SK-N-SH treated with all-trans-retinoic acid at 6 μM for 48 hours (cell line): ENCODE measurements around the gene ZFAND3.
A peak's percentile ranks its signal among the peaks of the same experiment; 100 is the strongest.

Source experiments
- ATAC-seq: fragments of 200-7000 bp; cut with Tn5 transposase; 3 replicates; pipeline ENCODE4 v1.9.1; 2020; ENCODE audit warnings: mild to moderate bottlenecking, moderate library complexity
- ARNTL ChIP-seq: fragments of 450-650 bp; formaldehyde crosslinking; IDR thresholded peaks from 2 replicates; pipeline ENCODE4 v1.5.0; 2020; ENCODE audit warnings: low read depth, mild to moderate bottlenecking, moderate library complexity, borderline replicate concordance
- BACH2 ChIP-seq: fragments of 250-450 bp; sonication (Bioruptor Pico); IDR thresholded peaks from 2 replicates; pipeline ENCODE4 v1.9.0; 2021; ENCODE audit warnings: mild to moderate bottlenecking, borderline replicate concordance
- CSDC2 ChIP-seq: fragments of 250-450 bp; sonication (Bioruptor Pico); IDR thresholded peaks from 2 replicates; pipeline ENCODE4 v1.5.0; 2020; ENCODE audit warnings: mild to moderate bottlenecking, moderate library complexity
- ESRRG ChIP-seq: fragments of 250-450 bp; sonication (Bioruptor Pico); IDR thresholded peaks from 2 replicates; pipeline ENCODE4 v1.6.1; 2021; ENCODE audit warnings: mild to moderate bottlenecking
- ISL1 ChIP-seq: fragments of 250-450 bp; sonication (Bioruptor Pico); IDR thresholded peaks from 2 replicates; pipeline ENCODE4 v2.1.2; 2022; ENCODE audit warnings: mild to moderate bottlenecking, moderate library complexity
- OSR1 ChIP-seq: fragments of 250-450 bp; sonication (Bioruptor Pico); IDR thresholded peaks from 2 replicates; pipeline ENCODE4 v1.8.0; 2022; ENCODE audit warnings: moderate library complexity, mild to moderate bottlenecking, inconsistent platforms
- PPARA ChIP-seq: fragments of 250-450 bp; sonication (Bioruptor Pico); IDR thresholded peaks from 2 replicates; pipeline ENCODE4 v1.5.0; 2020; ENCODE audit warnings: mild to moderate bottlenecking, borderline replicate concordance
- RARB ChIP-seq: fragments of 250-450 bp; sonication (Bioruptor Pico); IDR thresholded peaks from 2 replicates; pipeline ENCODE4 v1.8.0; 2021; ENCODE audit warnings: mild to moderate bottlenecking, moderate library complexity
- SNAI2 ChIP-seq: fragments of 250-450 bp; sonication (Bioruptor Pico); IDR thresholded peaks from 2 replicates; pipeline ENCODE4 v1.5.0; 2020; ENCODE audit warnings: mild to moderate bottlenecking, moderate library complexity
- TCF4 ChIP-seq: fragments of 250-450 bp; sonication (Bioruptor Pico); IDR thresholded peaks from 2 replicates; pipeline ENCODE4 v1.8.0; 2021; ENCODE audit warnings: mild to moderate bottlenecking, moderate library complexity, borderline replicate concordance
- TOX ChIP-seq: fragments of 250-450 bp; sonication (Bioruptor Pico); IDR thresholded peaks from 2 replicates; pipeline ENCODE4 v1.8.0; 2021; ENCODE audit warnings: mild to moderate bottlenecking, moderate library complexity, borderline replicate concordance
- ZC3H10 ChIP-seq: fragments of 250-450 bp; sonication (Bioruptor Pico); IDR thresholded peaks from 2 replicates; pipeline ENCODE4 v1.5.1; 2021; ENCODE audit warnings: mild to moderate bottlenecking, moderate library complexity
- ZFP3 ChIP-seq: fragments of 250-450 bp; sonication (Bioruptor Pico); IDR thresholded peaks from 2 replicates; pipeline ENCODE4 v1.5.0; 2020; ENCODE audit warnings: mild to moderate bottlenecking, moderate library complexity
- ZFP30 ChIP-seq: fragments of 450-650 bp; formaldehyde crosslinking; IDR thresholded peaks from 2 replicates; pipeline ENCODE4 v1.5.0; 2022; ENCODE audit warnings: mild to moderate bottlenecking, moderate library complexity
- ZNF565 ChIP-seq: fragments of 450-650 bp; formaldehyde crosslinking; conservative IDR thresholded peaks from 2 replicates; pipeline ENCODE4 v1.5.0; 2020; ENCODE audit warnings: low read depth, mild to moderate bottlenecking, moderate library complexity
- ZNF8 ChIP-seq: fragments of 450-650 bp; formaldehyde crosslinking; IDR thresholded peaks from 2 replicates; pipeline ENCODE4 v1.5.0; 2020; ENCODE audit warnings: mild to moderate bottlenecking, moderate library complexity
- TF ChIP-seq, protein P1 (sequence below): fragments of 250-450 bp; sonication (Bioruptor Pico); IDR thresholded peaks from 2 replicates; pipeline ENCODE4 v1.5.0; 2020; ENCODE audit warnings: mild to moderate bottlenecking, moderate library complexity
- TF ChIP-seq, protein P2 (sequence below): fragments of 250-450 bp; sonication (Bioruptor Pico); IDR thresholded peaks from 2 replicates; pipeline ENCODE4 v1.8.0; 2020; ENCODE audit warnings: mild to moderate bottlenecking, moderate library complexity, borderline replicate concordance
- TF ChIP-seq, protein P3 (sequence below): fragments of 250-450 bp; sonication (Bioruptor Pico); IDR thresholded peaks from 2 replicates; pipeline ENCODE4 v1.8.0; 2021; ENCODE audit warnings: low read depth, mild to moderate bottlenecking, moderate library complexity, borderline replicate concordance

The ZFAND3 gene

DNA sequence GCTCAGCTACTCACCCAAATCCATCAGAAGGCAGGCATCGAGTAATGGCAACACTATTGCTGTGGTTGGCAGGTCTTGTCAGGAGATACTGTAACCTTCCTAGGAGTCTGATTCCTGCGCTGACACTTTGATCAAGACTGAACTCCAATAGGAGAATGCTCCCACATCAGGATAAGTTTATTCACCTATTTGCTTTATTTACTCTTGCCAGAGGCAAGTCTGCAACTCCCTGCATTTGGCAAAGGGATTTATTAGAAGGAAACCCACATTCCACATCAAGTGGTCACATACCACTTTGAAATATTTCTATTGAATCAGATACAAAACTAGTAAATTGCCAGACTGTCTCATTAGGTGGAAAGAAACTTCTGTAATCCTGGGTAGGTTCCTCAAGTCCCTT, 43.5 kb downstream of the ZFAND3 start (continued):
- TF ChIP-seq, protein P1, sequence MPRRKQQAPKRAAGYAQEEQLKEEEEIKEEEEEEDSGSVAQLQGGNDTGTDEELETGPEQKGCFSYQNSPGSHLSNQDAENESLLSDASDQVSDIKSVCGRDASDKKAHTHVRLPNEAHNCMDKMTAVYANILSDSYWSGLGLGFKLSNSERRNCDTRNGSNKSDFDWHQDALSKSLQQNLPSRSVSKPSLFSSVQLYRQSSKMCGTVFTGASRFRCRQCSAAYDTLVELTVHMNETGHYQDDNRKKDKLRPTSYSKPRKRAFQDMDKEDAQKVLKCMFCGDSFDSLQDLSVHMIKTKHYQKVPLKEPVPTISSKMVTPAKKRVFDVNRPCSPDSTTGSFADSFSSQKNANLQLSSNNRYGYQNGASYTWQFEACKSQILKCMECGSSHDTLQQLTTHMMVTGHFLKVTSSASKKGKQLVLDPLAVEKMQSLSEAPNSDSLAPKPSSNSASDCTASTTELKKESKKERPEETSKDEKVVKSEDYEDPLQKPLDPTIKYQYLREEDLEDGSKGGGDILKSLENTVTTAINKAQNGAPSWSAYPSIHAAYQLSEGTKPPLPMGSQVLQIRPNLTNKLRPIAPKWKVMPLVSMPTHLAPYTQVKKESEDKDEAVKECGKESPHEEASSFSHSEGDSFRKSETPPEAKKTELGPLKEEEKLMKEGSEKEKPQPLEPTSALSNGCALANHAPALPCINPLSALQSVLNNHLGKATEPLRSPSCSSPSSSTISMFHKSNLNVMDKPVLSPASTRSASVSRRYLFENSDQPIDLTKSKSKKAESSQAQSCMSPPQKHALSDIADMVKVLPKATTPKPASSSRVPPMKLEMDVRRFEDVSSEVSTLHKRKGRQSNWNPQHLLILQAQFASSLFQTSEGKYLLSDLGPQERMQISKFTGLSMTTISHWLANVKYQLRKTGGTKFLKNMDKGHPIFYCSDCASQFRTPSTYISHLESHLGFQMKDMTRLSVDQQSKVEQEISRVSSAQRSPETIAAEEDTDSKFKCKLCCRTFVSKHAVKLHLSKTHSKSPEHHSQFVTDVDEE (CRISPR knock-in tag): no peak
- TF ChIP-seq ZNF8 (CRISPR knock-in tag) (no peak), ZC3H10 (CRISPR knock-in tag) (no peak)

DNA sequence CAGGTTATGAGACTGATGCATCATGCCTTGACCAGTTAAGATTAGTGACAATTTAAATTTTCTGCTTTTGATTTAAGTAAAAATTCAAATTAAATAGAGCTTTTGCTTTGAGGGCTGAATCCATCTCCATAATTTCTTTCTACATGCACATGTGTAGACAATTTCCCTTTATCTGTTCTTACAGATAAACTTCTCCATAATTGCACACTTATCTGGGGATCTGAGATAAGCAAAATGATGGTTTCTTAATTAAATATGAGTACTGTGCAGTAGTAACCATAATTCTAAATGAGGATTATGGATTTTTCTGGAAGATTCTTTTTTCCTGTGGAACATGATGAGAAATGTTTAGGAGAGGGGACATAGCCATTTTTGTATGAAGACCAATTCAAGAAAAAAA, 44.7 kb downstream of the ZFAND3 start:
- ATAC-seq: no peak

DNA sequence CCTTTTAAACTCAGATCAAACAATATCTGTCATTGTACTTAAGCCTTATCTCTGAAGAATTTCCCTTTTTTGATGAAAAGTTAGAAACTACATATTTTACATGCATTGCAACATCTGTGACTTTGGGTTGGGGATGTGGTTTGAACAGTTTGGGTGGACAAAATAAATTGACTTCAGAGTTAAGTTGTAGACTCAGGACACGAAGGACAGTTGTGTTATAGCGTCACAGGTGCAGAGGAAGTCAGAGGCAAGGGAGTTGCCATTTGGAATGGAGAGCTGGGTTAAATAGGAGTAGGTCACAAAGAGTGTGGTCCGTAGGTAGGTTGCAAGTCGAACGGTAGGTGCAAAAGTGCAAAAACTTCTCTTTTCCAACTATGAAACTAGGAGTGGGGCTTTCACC, 46.0 kb downstream of the ZFAND3 start:
- TF ChIP-seq BACH2: no peak
- TF ChIP-seq, all 23 proteins: peak for 0
- ATAC-seq: no peak

More for the DNA sequence above, 44.7 kb downstream of the ZFAND3 start:
- peak; percentile 80; the same call in 1 of the 2 replicates for TF ChIP-seq TCF4 (CRISPR knock-in tag)
- TF ChIP-seq OSR1 (CRISPR knock-in tag): no peak
- no peak for TF ChIP-seq ESRRG (CRISPR knock-in tag)

DNA sequence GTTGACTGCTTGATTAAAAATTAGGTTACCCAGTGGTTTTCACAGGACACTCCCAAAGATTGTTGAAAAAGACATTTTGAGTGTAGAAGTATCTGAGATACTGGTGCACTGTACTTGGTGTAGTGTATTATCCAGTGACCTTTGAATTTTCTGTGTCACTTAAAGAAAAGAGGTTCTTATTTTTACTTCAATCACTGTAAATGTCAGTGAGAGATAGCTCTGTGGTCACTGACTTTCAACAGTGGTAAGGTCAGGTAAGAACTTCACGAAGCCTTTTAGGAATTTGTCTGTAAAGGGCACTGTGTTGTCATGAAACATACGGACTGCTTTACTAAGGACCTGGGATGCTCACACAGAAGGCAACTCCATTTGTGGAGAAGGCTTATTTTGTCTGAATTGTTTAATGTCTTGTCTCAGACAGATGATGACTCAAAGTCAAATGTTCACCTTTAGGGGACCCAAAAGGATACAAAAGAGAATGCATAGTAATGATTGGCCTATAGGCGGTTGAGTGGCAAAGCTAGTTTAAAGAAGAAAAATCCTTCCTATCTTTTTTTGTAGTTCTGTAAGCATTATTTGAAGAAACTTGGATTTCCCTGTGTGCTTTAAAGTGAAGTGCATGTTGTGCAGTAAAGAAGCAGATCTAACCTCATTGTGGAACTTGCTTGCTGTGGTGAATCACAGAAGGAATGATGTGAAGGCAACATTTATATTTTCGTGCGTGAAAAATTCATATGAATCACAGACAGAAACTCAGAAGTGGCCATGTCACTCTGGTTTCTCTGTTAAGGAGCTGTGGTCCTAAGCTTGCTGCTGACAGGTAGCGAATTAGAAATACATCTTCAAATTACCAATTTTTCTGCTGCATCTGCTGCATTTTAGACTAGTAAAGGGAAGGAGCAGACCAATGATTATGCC, 47.3 kb downstream of the ZFAND3 start:
- TF ChIP-seq, protein P2, sequence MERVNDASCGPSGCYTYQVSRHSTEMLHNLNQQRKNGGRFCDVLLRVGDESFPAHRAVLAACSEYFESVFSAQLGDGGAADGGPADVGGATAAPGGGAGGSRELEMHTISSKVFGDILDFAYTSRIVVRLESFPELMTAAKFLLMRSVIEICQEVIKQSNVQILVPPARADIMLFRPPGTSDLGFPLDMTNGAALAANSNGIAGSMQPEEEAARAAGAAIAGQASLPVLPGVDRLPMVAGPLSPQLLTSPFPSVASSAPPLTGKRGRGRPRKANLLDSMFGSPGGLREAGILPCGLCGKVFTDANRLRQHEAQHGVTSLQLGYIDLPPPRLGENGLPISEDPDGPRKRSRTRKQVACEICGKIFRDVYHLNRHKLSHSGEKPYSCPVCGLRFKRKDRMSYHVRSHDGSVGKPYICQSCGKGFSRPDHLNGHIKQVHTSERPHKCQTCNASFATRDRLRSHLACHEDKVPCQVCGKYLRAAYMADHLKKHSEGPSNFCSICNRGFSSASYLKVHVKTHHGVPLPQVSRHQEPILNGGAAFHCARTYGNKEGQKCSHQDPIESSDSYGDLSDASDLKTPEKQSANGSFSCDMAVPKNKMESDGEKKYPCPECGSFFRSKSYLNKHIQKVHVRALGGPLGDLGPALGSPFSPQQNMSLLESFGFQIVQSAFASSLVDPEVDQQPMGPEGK (CRISPR knock-in tag): no peak
- TF ChIP-seq CSDC2: no peak
- ATAC-seq: no peak

DNA sequence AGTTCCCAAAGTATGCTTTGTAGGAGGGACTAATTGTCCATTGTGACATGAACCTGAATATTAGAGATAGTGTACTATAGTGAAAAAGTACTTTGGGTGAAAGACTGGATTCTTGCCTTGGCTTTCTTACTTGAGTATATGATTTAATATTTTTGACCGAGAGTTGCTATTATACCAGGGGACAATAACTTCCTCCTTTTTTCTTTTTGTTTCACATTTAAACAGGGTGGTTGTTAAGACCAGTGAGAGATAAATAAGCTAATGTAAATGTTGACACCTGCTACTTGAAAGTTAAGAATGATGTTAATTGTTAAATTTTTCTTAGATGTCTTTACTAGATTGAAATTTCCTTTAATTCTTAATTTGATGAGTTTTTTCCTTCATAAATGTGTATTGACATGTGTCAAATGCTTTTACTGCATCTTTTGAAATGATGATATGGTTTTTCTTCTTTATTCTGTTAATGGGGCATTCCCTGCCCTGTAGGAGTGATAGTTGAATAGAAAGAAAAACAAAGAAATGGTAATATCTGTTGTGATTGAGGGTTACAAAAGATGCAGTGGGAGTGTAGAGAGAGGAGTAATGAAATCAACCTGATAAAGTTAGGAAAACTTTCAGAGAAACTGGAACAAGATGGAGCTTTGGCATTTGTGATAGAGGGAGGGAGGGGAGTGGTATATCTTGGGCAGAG, 48.4 kb downstream of the ZFAND3 start:
- no peak for TF ChIP-seq ZC3H10 (CRISPR knock-in tag)
- no peak for TF ChIP-seq ZNF565 (CRISPR knock-in tag)
- TF ChIP-seq PPARA: no peak
- TF ChIP-seq, protein P3, sequence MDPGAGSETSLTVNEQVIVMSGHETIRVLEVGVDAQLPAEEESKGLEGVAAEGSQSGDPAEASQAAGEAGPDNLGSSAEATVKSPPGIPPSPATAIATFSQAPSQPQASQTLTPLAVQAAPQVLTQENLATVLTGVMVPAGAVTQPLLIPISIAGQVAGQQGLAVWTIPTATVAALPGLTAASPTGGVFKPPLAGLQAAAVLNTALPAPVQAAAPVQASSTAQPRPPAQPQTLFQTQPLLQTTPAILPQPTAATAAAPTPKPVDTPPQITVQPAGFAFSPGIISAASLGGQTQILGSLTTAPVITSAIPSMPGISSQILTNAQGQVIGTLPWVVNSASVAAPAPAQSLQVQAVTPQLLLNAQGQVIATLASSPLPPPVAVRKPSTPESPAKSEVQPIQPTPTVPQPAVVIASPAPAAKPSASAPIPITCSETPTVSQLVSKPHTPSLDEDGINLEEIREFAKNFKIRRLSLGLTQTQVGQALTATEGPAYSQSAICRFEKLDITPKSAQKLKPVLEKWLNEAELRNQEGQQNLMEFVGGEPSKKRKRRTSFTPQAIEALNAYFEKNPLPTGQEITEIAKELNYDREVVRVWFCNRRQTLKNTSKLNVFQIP (CRISPR knock-in tag): no peak
- TF ChIP-seq SNAI2: no peak
- TF ChIP-seq CSDC2: no peak
- TF ChIP-seq RARB (CRISPR knock-in tag): no peak
- TF ChIP-seq OSR1 (CRISPR knock-in tag): no peak
- TF ChIP-seq ZFP3 (CRISPR knock-in tag): no peak
- TF ChIP-seq ZFP30 (CRISPR knock-in tag): no peak
- TF ChIP-seq TOX (CRISPR knock-in tag): no peak
- no peak for TF ChIP-seq ARNTL (CRISPR knock-in tag)
- TF ChIP-seq ISL1: no peak
- TF ChIP-seq, protein P2 (CRISPR knock-in tag): no peak
- no peak for ATAC-seq
